ENCODE data around the gene FBXO44.
A peak's percentile ranks its signal among the peaks of the same experiment; 100 is the strongest.
"Not testable (repeated sequence)": the region's sequence is repeated elsewhere in the genome, so short reads cannot be mapped to it uniquely, and the experiment has no call there.

The FBXO44 gene

GRCh38 chr1:11639372-11639771, 15.3 kb upstream of the FBXO44 start:
- DNase-seq, result no peak
- peaks cover 0 to 16% (median 4%) of the 10 kb centered on the region in 5 experiments for H3K27me3 ChIP-seq (replicated peaks in 2 of 5; ENCODE audit: control insufficient read depth in 4 of 5, insufficient read depth in 5 of 5, low read length in 4 of 5)
- H3K27ac ChIP-seq (ENCODE audit: insufficient read depth in 1 of 2, low read depth in 1 of 2, low read length in 2 of 2, poor library complexity in 1 of 2, severe bottlenecking in 2 of 2), result no peak overlapping the region
- 100% methylated on average over 1 of the region's 4 CpGs for WGBS (ENCODE audit: insufficient coverage)
- POLR2A ChIA-PET, result no interaction called here
- H3K4me3 ChIP-seq (ENCODE audit: control insufficient read depth in 1 of 7, extremely low read depth in 1 of 7, insufficient read depth in 4 of 7, low read depth in 2 of 7, low read length in 6 of 7), result no peak overlapping the region
- peaks cover 0 to 2% (median 0%) of the 10 kb centered on the region in 4 experiments for H3K4me1 ChIP-seq (ENCODE audit: control extremely low read depth in 1 of 4, control insufficient read depth in 4 of 4, insufficient read depth in 4 of 4, low read length in 3 of 4)
- H3K9me3 ChIP-seq (ENCODE audit: control extremely low read depth in 1 of 5, control insufficient read depth in 4 of 5, insufficient read depth in 2 of 5, low read depth in 1 of 5, low read length in 4 of 5), result no peaks in the 10 kb centered on the region
- H3K36me3 ChIP-seq (ENCODE audit: control insufficient read depth in 4 of 4, insufficient read depth in 4 of 4, low read length in 3 of 4), result no peaks in the 10 kb centered on the region
- CTCF ChIA-PET, result no interaction called here

GRCh38 chr1:11640101-11640500, 14.6 kb upstream of the FBXO44 start:
- no peak for DNase-seq
- CTCF ChIA-PET, result interaction anchor here (4.2 kb wide), 1 partner anchor 399 kb away, joined by 20 read pairs; no protein-coding TSS in a partner anchor
- H3K4me3 ChIP-seq (ENCODE audit: control insufficient read depth in 1 of 7, extremely low read depth in 1 of 7, insufficient read depth in 4 of 7, low read depth in 2 of 7, low read length in 6 of 7), result no peak overlapping the region
- H3K9me3 ChIP-seq (ENCODE audit: control extremely low read depth in 1 of 5, control insufficient read depth in 4 of 5, insufficient read depth in 2 of 5, low read depth in 1 of 5, low read length in 4 of 5), result no peaks in the 10 kb centered on the region
- H3K27me3 ChIP-seq (replicated peaks in 2 of 5; ENCODE audit: control insufficient read depth in 4 of 5, insufficient read depth in 5 of 5, low read length in 4 of 5), result peaks cover 0 to 16% (median 4%) of the 10 kb centered on the region in 5 experiments
- no peaks in the 10 kb centered on the region for H3K36me3 ChIP-seq (ENCODE audit: control insufficient read depth in 4 of 4, insufficient read depth in 4 of 4, low read length in 3 of 4)
- peaks cover 0 to 2% (median 0%) of the 10 kb centered on the region in 4 experiments for H3K4me1 ChIP-seq (ENCODE audit: control extremely low read depth in 1 of 4, control insufficient read depth in 4 of 4, insufficient read depth in 4 of 4, low read length in 3 of 4)
- WGBS (ENCODE audit: insufficient coverage), result 72% methylated on average over 5 of the region's 7 CpGs
- POLR2A ChIA-PET, result no interaction called here
- no peak overlapping the region for H3K27ac ChIP-seq (ENCODE audit: insufficient read depth in 1 of 2, low read depth in 1 of 2, low read length in 2 of 2, poor library complexity in 1 of 2, severe bottlenecking in 2 of 2)

GRCh38 chr1:11640944-11641343, 13.7 kb upstream of the FBXO44 start:
- Histone ChIP-seq H3K4me1 (ENCODE audit: control extremely low read depth in 1 of 4, control insufficient read depth in 4 of 4, insufficient read depth in 4 of 4, low read length in 3 of 4) (peaks cover 0 to 2% (median 0%) of the 10 kb centered on the region in 4 experiments), H3K27ac (ENCODE audit: insufficient read depth in 1 of 2, low read depth in 1 of 2, low read length in 2 of 2, poor library complexity in 1 of 2, severe bottlenecking in 2 of 2) (no peak overlapping the region), H3K4me3 (ENCODE audit: control insufficient read depth in 1 of 7, extremely low read depth in 1 of 7, insufficient read depth in 4 of 7, low read depth in 2 of 7, low read length in 6 of 7) (no peak overlapping the region), H3K9me3 (ENCODE audit: control extremely low read depth in 1 of 5, control insufficient read depth in 4 of 5, insufficient read depth in 2 of 5, low read depth in 1 of 5, low read length in 4 of 5) (no peaks in the 10 kb centered on the region), H3K36me3 (ENCODE audit: control insufficient read depth in 4 of 4, insufficient read depth in 4 of 4, low read length in 3 of 4) (no peaks in the 10 kb centered on the region), H3K27me3 (replicated peaks in 2 of 5; ENCODE audit: control insufficient read depth in 4 of 5, insufficient read depth in 5 of 5, low read length in 4 of 5) (peaks cover 0 to 16% (median 4%) of the 10 kb centered on the region in 5 experiments)
- ChIA-PET CTCF (interaction anchor here (1.2 to 4.2 kb wide), 5 partner anchors 355 to 603 kb away, joined by 3 to 20 read pairs (median 4); no protein-coding TSS in a partner anchor), POLR2A (no interaction called here)
- DNase-seq, result no peak
- 60% methylated on average over 4 of the region's 6 CpGs for WGBS (ENCODE audit: insufficient coverage)

GRCh38 chr1:11641776-11642305, 12.8 kb upstream of the FBXO44 start:
- 72% methylated on average over 3 of the region's 5 CpGs for WGBS (ENCODE audit: insufficient coverage)
- H3K27me3 ChIP-seq (replicated peaks in 2 of 5; ENCODE audit: control insufficient read depth in 4 of 5, insufficient read depth in 5 of 5, low read length in 4 of 5), result peaks cover 0 to 16% (median 4%) of the 10 kb centered on the region in 5 experiments
- no peak for DNase-seq
- CTCF ChIA-PET, result interaction anchor here (0.7 to 4.2 kb wide), 13 partner anchors 11 to 604 kb away, joined by 3 to 20 read pairs (median 3); no protein-coding TSS in a partner anchor
- H3K36me3 ChIP-seq (ENCODE audit: control insufficient read depth in 4 of 4, insufficient read depth in 4 of 4, low read length in 3 of 4), result no peaks in the 10 kb centered on the region
- POLR2A ChIA-PET, result no interaction called here
- peaks cover 0 to 2% (median 0%) of the 10 kb centered on the region in 4 experiments for H3K4me1 ChIP-seq (ENCODE audit: control extremely low read depth in 1 of 4, control insufficient read depth in 4 of 4, insufficient read depth in 4 of 4, low read length in 3 of 4)
- H3K4me3 ChIP-seq (ENCODE audit: control insufficient read depth in 1 of 7, extremely low read depth in 1 of 7, insufficient read depth in 4 of 7, low read depth in 2 of 7, low read length in 6 of 7), result no peak overlapping the region
- no peak overlapping the region for H3K27ac ChIP-seq (ENCODE audit: insufficient read depth in 1 of 2, low read depth in 1 of 2, low read length in 2 of 2, poor library complexity in 1 of 2, severe bottlenecking in 2 of 2)
- H3K9me3 ChIP-seq (ENCODE audit: control extremely low read depth in 1 of 5, control insufficient read depth in 4 of 5, insufficient read depth in 2 of 5, low read depth in 1 of 5, low read length in 4 of 5), result no peaks in the 10 kb centered on the region

- H3K4me3 ChIP-seq (ENCODE audit: control insufficient read depth in 1 of 7, extremely low read depth in 1 of 7, insufficient read depth in 4 of 7, low read depth in 2 of 7, low read length in 6 of 7); H3K27ac ChIP-seq (ENCODE audit: insufficient read depth in 1 of 2, low read depth in 1 of 2, low read length in 2 of 2, poor library complexity in 1 of 2, severe bottlenecking in 2 of 2); H3K4me1 ChIP-seq (ENCODE audit: control extremely low read depth in 1 of 4, control insufficient read depth in 4 of 4, insufficient read depth in 4 of 4, low read length in 3 of 4); POLR2A ChIA-PET; H3K9me3 ChIP-seq (ENCODE audit: control extremely low read depth in 1 of 5, control insufficient read depth in 4 of 5, insufficient read depth in 2 of 5, low read depth in 1 of 5, low read length in 4 of 5); H3K36me3 ChIP-seq (ENCODE audit: control insufficient read depth in 4 of 4, insufficient read depth in 4 of 4, low read length in 3 of 4): not testable (repeated sequence)
- peaks cover 0 to 13% (median 2%) of the 10 kb centered on the region in 5 experiments for H3K27me3 ChIP-seq (replicated peaks in 2 of 5; ENCODE audit: control insufficient read depth in 4 of 5, insufficient read depth in 5 of 5, low read length in 4 of 5)
- DNase-seq, result peak; percentile 59 to 80 (median 66)
- WGBS (ENCODE audit: insufficient coverage), result 38% methylated on average over 11 of the region's 18 CpGs
- CTCF ChIA-PET, result interaction anchor here (0.7 to 4.2 kb wide), 12 partner anchors 12 to 604 kb away, joined by 3 to 20 read pairs (median 3); no protein-coding TSS in a partner anchor
These were observed 12.2 kb upstream of the FBXO44 start for GRCh38 chr1:11642418-11643017.

- Histone ChIP-seq H3K4me3 (ENCODE audit: control insufficient read depth in 1 of 7, extremely low read depth in 1 of 7, insufficient read depth in 4 of 7, low read depth in 2 of 7, low read length in 6 of 7) (no peak overlapping the region), H3K4me1 (ENCODE audit: control extremely low read depth in 1 of 4, control insufficient read depth in 4 of 4, insufficient read depth in 4 of 4, low read length in 3 of 4) (peaks cover 0 to 2% (median 0%) of the 10 kb centered on the region in 4 experiments), H3K27me3 (replicated peaks in 2 of 5; ENCODE audit: control insufficient read depth in 4 of 5, insufficient read depth in 5 of 5, low read length in 4 of 5) (peaks cover 0 to 16% (median 2%) of the 10 kb centered on the region in 5 experiments), H3K9me3 (ENCODE audit: control extremely low read depth in 1 of 5, control insufficient read depth in 4 of 5, insufficient read depth in 2 of 5, low read depth in 1 of 5, low read length in 4 of 5) (no peaks in the 10 kb centered on the region), H3K27ac (ENCODE audit: insufficient read depth in 1 of 2, low read depth in 1 of 2, low read length in 2 of 2, poor library complexity in 1 of 2, severe bottlenecking in 2 of 2) (no peak overlapping the region), H3K36me3 (ENCODE audit: control insufficient read depth in 4 of 4, insufficient read depth in 4 of 4, low read length in 3 of 4) (no peaks in the 10 kb centered on the region)
- ChIA-PET POLR2A (interaction anchor here (0.6 to 0.7 kb wide), 3 partner anchors 47 to 242 kb away, joined by 3 to 4 read pairs (median 3); no protein-coding TSS in a partner anchor), CTCF (interaction anchor here (0.5 to 4.2 kb wide), 10 partner anchors 10 to 606 kb away, joined by 3 to 26 read pairs (median 4); no protein-coding TSS in a partner anchor)
- no peak for DNase-seq
- 81% methylated on average over 5 of the region's 5 CpGs for WGBS (ENCODE audit: insufficient coverage)
These were observed 10.9 kb upstream of the FBXO44 start for GRCh38 chr1:11643782-11644181.

- ChIA-PET CTCF (interaction anchor here (0.6 to 3.4 kb wide), 15 partner anchors 8 to 609 kb away, joined by 3 to 26 read pairs (median 3); partner anchors contain the start of genes DISP3 and FBXO6), POLR2A (no interaction called here)
- Histone ChIP-seq H3K9me3 (ENCODE audit: control extremely low read depth in 1 of 5, control insufficient read depth in 4 of 5, insufficient read depth in 2 of 5, low read depth in 1 of 5, low read length in 4 of 5) (no peaks in the 10 kb centered on the region), H3K4me3 (ENCODE audit: control insufficient read depth in 1 of 7, extremely low read depth in 1 of 7, insufficient read depth in 4 of 7, low read depth in 2 of 7, low read length in 6 of 7) (no peak overlapping the region), H3K36me3 (ENCODE audit: control insufficient read depth in 4 of 4, insufficient read depth in 4 of 4, low read length in 3 of 4) (no peaks in the 10 kb centered on the region), H3K4me1 (ENCODE audit: control extremely low read depth in 1 of 4, control insufficient read depth in 4 of 4, insufficient read depth in 4 of 4, low read length in 3 of 4) (peaks cover 0 to 10% (median 5%) of the 10 kb centered on the region in 4 experiments), H3K27me3 (replicated peaks in 2 of 5; ENCODE audit: control insufficient read depth in 4 of 5, insufficient read depth in 5 of 5, low read length in 4 of 5) (peaks cover 0 to 30% (median 11%) of the 10 kb centered on the region in 5 experiments), H3K27ac (ENCODE audit: insufficient read depth in 1 of 2, low read depth in 1 of 2, low read length in 2 of 2, poor library complexity in 1 of 2, severe bottlenecking in 2 of 2) (no peak overlapping the region)
- WGBS (ENCODE audit: insufficient coverage), result 100% methylated on average over 2 of the region's 5 CpGs
- no peak for DNase-seq
These were observed 9.4 kb upstream of the FBXO44 start for GRCh38 chr1:11645270-11645669.
